ENCODE data around the gene ANO8.
"Not testable (repeated sequence)": the region's sequence is repeated elsewhere in the genome, so short reads cannot be mapped to it uniquely, and the experiment has no call there.

The ANO8 gene

DNA sequence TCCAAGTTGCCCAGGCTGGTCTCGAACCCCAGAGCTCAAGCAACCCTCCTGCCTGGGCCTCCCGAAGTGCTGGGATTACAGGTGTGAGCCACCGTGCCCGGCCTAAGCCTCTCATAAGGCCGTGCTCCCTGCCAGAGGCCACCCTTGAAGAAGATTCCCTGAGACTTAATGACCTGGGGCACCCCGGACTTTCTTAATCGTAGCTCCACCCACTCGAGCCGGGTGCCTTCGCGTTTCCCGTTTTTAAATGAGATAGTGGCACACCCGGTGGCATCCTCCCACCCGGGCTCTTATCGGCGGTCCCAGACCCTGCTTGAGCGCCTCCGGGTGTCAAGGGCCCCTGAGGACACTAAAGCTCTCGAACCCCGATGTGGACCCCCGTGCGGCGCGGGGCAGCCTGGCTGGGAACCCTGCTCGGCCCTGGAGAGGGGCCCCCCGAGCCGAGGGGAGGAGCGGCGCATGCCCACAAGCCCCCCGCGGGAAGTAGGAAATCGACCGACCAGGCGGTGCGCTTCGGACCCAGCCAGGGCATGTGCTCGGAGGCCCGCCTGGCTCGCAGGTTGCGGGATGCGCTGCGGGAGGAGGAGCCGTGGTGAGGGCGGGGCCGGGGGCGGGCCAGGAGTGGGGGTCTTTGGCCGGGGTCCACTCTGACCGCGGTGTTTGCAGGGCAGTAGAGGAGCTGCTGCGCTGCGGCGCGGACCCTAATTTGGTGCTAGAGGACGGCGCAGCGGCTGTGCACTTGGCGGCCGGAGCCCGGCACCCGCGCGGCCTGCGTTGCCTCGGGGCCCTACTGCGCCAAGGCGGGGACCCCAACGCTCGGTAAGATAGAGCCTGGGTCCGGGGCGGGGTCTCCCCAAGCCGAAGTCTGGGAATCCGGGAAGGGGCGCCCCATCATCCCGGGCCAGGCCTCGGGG lies 53.0 kb downstream of the ANO8 start, which contains the start of gene ANKLE1:
Gene ANKLE1, plus strand, starts transcription at position 511 of the 914 bp plus-strand sequence. Its CDS starts 20 bp downstream, at position 531.
- Histone ChIP-seq H3K4me2 (ENCODE audit: low read depth, low read length, poor library complexity, severe bottlenecking) (peak within 1 kb of the TSS; percentile 68), H3F3A (ENCODE audit: insufficient read depth) (peaks cover 17% of the 10 kb centered on the region), H3K9ac (ENCODE audit: low read length) (peak within 1 kb of the TSS; percentile 89), H3K9me3 (ENCODE audit: insufficient read depth, low read length) (no peaks in the 10 kb centered on the region), H3K9me2 (replicated peaks; ENCODE audit: insufficient read depth, low read length) (no peaks in the 10 kb centered on the region), H3K27me3 (ENCODE audit: low read length) (no peaks in the 10 kb centered on the region), H3K4me3 (ENCODE audit: insufficient read depth, low read length, poor library complexity, severe bottlenecking) (peak within 1 kb of the TSS; percentile 75), H3K36me3 (ENCODE audit: low read length) (peaks cover 20% of the 10 kb centered on the region), H3K27ac (ENCODE audit: low read depth, low read length) (peak within 1 kb of the TSS; percentile 80), H4K20me1 (ENCODE audit: low read depth, low read length) (peaks cover 7% of the 10 kb centered on the region; the same call in 1 of the 2 replicates), H3K79me2 (ENCODE audit: insufficient read depth, low read length) (peaks cover 16% of the 10 kb centered on the region), H2AFZ (ENCODE audit: low read depth, low read length, severe bottlenecking) (peak within 1 kb of the TSS; percentile 70)
- TF ChIP-seq, protein P1, sequence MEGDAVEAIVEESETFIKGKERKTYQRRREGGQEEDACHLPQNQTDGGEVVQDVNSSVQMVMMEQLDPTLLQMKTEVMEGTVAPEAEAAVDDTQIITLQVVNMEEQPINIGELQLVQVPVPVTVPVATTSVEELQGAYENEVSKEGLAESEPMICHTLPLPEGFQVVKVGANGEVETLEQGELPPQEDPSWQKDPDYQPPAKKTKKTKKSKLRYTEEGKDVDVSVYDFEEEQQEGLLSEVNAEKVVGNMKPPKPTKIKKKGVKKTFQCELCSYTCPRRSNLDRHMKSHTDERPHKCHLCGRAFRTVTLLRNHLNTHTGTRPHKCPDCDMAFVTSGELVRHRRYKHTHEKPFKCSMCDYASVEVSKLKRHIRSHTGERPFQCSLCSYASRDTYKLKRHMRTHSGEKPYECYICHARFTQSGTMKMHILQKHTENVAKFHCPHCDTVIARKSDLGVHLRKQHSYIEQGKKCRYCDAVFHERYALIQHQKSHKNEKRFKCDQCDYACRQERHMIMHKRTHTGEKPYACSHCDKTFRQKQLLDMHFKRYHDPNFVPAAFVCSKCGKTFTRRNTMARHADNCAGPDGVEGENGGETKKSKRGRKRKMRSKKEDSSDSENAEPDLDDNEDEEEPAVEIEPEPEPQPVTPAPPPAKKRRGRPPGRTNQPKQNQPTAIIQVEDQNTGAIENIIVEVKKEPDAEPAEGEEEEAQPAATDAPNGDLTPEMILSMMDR (IDR thresholded peaks at IDR 0.05; ENCODE audit: insufficient read depth, low read length, poor library complexity, severe bottlenecking), result no peak
- TF ChIP-seq EZH2phosphoT487 (conservative IDR thresholded peaks at IDR 0.05; ENCODE audit: low read length), result no peak

DNA sequence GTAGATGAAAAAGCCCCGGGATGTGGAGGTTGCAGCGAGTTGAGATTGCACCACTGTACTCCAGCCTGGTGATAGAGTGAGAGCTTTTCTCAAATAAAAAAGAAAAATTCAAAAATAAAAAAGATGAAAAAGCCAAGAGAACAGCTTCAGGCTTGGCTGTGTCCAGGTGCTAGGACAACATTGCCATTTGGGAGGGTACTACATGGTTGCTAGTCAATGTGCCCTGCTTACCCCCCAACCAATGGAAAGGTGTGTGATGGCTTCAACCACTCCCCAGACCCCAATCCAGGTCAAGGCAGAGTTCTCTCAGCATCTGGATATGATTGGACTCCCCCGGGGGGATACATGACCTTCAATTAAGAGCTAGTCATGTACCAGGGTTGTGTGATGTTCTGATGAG lies 55.2 kb downstream of the ANO8 start:
- no peaks in the 10 kb centered on the region for H3K9me2 ChIP-seq (replicated peaks; ENCODE audit: insufficient read depth, low read length)
- H3K9me3 ChIP-seq (ENCODE audit: insufficient read depth, low read length), result no peaks in the 10 kb centered on the region
- peaks cover 7% of the 10 kb centered on the region; the same call in 1 of the 2 replicates for H4K20me1 ChIP-seq (ENCODE audit: low read depth, low read length)
- no peaks in the 10 kb centered on the region for H3K27me3 ChIP-seq (ENCODE audit: low read length)
- no peak overlapping the region for H2AFZ ChIP-seq (ENCODE audit: low read depth, low read length, severe bottlenecking)
- TF ChIP-seq EZH2phosphoT487 (conservative IDR thresholded peaks at IDR 0.05; ENCODE audit: low read length), result no peak
- TF ChIP-seq, protein P1 (IDR thresholded peaks at IDR 0.05; ENCODE audit: insufficient read depth, low read length, poor library complexity, severe bottlenecking), result no peak
- no peak overlapping the region for H3K4me3 ChIP-seq (ENCODE audit: insufficient read depth, low read length, poor library complexity, severe bottlenecking)
- H3K27ac ChIP-seq (ENCODE audit: low read depth, low read length), result 0 out of 2 replicates have a peak overlapping the region, but pooled peaks have one; percentile 0
- no peak overlapping the region for H3K4me2 ChIP-seq (ENCODE audit: low read depth, low read length, poor library complexity, severe bottlenecking)
- peaks cover 16% of the 10 kb centered on the region for H3K79me2 ChIP-seq (ENCODE audit: insufficient read depth, low read length)
- peaks cover 12% of the 10 kb centered on the region for H3K36me3 ChIP-seq (ENCODE audit: low read length)
- peaks cover 17% of the 10 kb centered on the region for H3F3A ChIP-seq (ENCODE audit: insufficient read depth)
- no peak overlapping the region for H3K9ac ChIP-seq (ENCODE audit: low read length)

DNA sequence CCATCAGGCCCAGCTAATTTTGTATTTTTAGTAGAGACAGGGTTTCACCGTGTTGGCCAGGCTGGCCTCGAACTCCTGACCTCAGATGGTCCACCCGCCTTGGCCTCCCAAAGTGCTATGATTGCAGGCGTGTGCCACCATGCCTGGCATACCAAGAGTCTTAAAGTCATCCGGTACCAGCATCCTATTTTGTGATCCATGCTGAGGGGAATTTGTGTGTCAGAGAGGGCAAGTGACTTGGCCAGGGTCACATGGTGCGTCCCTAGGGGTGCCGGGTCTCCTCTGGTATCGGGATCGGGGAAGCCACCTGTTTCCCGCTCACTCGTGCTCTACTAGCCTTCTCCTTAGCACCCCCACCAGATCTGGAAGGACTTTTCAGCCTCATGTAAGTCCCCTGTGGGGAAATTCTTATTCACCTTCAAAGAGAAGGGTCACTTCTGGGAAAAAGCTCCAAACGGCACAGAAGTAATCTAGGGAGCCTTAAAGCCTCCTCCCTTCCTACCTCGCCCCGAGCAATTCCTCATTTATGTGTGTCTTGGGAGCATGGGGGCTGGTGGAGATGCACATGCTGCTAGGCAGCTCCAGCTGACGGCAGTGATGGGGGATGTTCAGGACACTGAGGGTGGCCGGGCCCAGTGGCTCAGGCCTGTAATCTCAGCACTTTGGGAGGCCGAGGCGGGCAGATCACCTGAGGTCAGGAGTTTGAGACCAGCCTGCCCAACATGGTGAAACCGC lies 59.0 kb downstream of the ANO8 start:
- Histone ChIP-seq H4K20me1 (ENCODE audit: low read depth, low read length) (no peaks in the 10 kb centered on the region), H3K79me2 (ENCODE audit: insufficient read depth, low read length) (no peaks in the 10 kb centered on the region), H2AFZ (ENCODE audit: low read depth, low read length, severe bottlenecking) (no peak overlapping the region), H3F3A (ENCODE audit: insufficient read depth) (peaks cover 8% of the 10 kb centered on the region), H3K9ac (ENCODE audit: low read length) (no peak overlapping the region), H3K9me2 (replicated peaks; ENCODE audit: insufficient read depth, low read length) (no peaks in the 10 kb centered on the region), H3K36me3 (ENCODE audit: low read length) (no peaks in the 10 kb centered on the region), H3K27ac (ENCODE audit: low read depth, low read length) (no peak overlapping the region), H3K9me3 (ENCODE audit: insufficient read depth, low read length) (no peaks in the 10 kb centered on the region), H3K27me3 (ENCODE audit: low read length) (no peaks in the 10 kb centered on the region), H3K4me3 (ENCODE audit: insufficient read depth, low read length, poor library complexity, severe bottlenecking) (no peak overlapping the region), H3K4me2 (ENCODE audit: low read depth, low read length, poor library complexity, severe bottlenecking) (no peak overlapping the region)
- no peak for TF ChIP-seq EZH2phosphoT487 (conservative IDR thresholded peaks at IDR 0.05; ENCODE audit: low read length)
- TF ChIP-seq, protein P1 (IDR thresholded peaks at IDR 0.05; ENCODE audit: insufficient read depth, low read length, poor library complexity, severe bottlenecking), result no peak

DNA sequence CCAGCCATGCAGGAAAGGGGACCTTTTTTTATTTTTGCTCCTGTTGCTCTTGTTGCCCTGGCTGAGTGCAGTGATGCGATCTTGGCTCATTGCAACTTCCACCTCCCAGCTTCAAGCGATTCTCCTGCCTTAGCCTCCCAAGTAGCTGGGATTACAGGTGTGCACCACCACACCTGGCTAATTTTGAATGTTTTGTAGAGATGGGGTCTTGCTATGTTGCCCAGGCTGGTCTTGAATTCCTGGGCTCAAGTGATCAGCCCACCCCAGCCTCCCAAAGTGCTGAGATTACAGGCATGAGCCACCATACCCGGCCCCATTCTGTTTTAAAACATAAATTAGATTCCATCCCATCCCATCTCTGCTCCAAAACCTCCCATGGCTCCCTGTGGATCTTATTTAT lies 59.8 kb downstream of the ANO8 start:
- H3K9me2 ChIP-seq (replicated peaks; ENCODE audit: insufficient read depth, low read length); H4K20me1 ChIP-seq (ENCODE audit: low read depth, low read length); H3K79me2 ChIP-seq (ENCODE audit: insufficient read depth, low read length); H3K9me3 ChIP-seq (ENCODE audit: insufficient read depth, low read length); H3K9ac ChIP-seq (ENCODE audit: low read length); H3K4me2 ChIP-seq (ENCODE audit: low read depth, low read length, poor library complexity, severe bottlenecking); H3F3A ChIP-seq (ENCODE audit: insufficient read depth); H3K27ac ChIP-seq (ENCODE audit: low read depth, low read length); H3K27me3 ChIP-seq (ENCODE audit: low read length); H3K36me3 ChIP-seq (ENCODE audit: low read length); H3K4me3 ChIP-seq (ENCODE audit: insufficient read depth, low read length, poor library complexity, severe bottlenecking); H2AFZ ChIP-seq (ENCODE audit: low read depth, low read length, severe bottlenecking): not testable (repeated sequence)

Data from SU-DHL-6 (cell line).